Stimulated activated CD4-positive, alpha-beta T cell treated with anti-CD3 and anti-CD28 coated beads, TNF-alpha, amount 100 ng/mL, for 24 hours (primary cell): Measurements from ENCODE around the gene SMIM38.
"Not testable (repeated sequence)": the region's sequence is repeated elsewhere in the genome, so short reads cannot be mapped to it uniquely, and the experiment has no call there.

Experiments used
- DNase-seq, 3 experiments: peaks; one replicate each; pipeline ENCODE4 v3.0.0-alpha.2; 2020; ENCODE audit warnings: low read depth in 3 of 3

The SMIM38 gene

DNA sequence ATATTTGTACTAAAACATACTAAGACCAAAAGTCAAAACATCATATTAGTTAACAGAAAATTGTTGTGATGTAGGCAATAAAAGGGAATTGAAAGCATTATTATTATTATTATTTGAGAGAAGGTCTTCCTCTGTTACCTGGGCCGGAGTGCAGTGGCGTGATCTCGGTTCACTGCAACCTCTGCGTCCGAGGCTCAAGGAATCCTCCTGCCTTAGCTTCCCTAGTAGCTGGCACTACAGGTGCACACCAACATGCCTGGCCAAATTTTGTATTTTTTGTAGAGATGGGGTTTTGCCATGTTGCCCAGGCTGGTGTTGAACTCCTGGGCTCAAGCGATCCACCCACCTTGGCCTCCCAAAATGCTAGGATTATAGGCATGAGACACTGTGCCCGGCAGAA lies 15.6 kb upstream of the SMIM38 start:
- not testable (repeated sequence) for DNase-seq

DNA sequence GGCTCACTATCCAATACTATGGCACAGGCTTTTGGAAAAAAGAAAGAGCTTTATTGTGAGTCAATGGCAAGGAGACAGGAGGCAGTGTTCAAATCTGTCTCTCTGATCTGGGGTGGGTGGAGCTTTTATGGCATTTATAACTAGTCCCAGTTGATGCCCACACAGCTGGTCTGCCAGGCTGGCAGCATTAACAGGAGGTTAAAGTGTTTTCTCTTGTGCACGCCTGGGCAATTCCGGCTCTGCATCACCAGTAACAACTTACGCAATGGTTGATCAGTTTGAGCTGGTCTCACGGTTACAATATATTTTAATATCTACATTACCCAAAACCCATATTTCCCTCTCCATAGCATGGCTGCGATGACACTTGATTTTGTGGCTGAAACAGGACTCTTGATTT lies 15.1 kb upstream of the SMIM38 start:
- no peak for DNase-seq

DNA sequence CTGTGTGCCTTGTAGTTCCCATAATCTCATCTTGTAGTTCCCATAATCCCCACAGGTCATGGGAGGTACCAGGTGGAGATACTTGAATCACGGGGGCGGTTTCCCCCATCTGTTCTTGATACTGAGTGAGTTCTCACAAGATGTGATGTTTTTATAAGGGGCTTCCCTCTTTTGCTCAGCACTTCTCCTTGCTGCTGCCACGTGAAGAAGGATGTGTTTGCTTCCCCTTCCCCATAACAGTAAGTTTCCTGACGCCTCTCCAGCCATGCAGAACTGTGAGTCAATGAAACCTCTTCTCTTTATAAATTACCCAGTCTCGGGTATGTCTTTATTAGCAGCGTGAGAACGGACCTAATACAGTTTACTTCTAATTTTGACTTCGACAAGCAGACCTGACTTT lies 14.0 kb upstream of the SMIM38 start:
- DNase-seq, result no peak

DNA sequence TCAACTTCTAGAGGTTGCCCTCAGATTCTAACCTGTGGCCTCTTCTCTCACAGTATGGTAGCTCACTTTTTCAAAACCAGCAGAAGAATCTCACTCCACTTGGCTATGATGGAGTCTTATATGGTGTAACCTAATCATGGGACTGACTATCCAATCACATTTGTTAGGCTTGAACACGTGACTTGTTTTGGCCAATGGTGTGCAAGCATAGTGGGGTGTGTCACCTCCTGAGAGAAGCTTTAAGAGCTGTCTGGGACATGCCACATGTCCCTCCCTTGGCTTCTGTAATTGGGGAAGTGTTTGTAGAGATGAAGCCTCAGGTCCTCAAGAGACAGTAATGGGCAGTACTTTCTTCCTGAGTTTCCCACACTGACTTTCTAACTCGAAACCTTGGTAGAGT lies 12.8 kb upstream of the SMIM38 start:
- DNase-seq, result no peak

DNA sequence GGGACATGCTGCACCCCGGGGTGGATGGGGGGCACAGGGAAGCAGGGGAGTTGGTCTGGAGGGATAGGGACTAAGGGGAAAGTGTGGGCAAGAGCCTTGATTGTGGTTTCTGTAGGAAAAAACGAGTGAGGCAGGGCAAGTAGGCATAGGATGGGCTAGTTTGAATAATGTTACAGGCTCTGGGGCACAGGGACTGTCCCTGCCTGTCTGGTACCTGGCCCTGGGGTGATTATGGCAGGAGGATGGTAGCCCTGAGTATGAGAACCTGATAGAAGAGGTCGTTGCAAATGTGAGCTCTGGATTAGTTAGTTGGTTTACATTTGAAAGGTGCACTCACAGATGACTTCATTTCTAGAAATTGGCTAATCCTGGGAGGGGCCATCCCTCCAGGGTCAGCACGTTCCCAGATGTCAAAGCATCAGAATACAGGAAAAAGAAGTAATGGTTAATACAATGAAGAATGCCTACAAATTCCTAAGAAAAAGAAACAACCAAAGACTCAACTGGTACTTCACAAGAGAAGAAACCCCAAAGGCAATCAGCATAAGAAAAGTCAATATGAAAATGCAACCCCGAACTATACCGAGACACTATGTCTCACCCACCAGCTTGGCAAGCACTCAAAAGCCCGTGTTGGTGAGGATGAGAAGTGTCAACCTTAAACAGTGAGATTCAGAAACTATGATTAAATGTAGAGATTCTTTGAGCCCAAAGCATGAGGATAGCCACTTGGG lies 11.3 kb upstream of the SMIM38 start:
- no peak for DNase-seq

DNA sequence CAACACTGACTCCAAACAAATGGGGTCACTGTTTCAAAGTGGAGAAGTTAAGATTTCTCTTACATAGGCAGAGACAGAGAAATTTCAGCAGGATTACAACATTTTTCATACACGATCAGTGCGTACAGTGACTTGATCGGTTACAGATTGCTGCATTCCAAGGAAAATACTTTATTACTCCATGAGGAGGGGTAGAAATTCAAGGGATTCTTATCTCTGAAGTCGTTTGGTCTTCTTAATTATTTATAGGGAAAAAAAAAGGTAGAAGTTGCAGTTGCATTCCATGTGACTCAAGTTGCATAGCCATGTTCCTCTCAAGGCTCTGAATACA lies 10.7 kb upstream of the SMIM38 start:
- no peak for DNase-seq

DNA sequence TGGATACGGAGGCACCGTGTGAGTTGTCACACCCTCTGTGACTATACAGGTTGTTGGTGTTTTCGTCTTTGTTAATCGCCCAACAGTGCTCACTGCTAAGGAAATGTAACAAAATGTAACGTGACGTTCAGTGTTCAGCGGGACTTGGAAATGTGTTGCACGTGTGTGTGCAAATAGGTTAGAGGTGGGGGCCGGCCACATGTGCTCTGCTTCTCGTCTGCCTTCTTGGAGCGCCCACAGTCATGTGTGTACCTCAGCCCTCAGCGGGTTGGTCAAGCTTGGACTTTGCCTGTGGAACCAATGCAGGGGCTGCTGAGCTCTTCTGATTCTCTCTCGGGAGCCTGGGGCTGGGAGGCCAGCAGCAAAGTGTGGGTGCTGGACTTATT lies 7.4 kb upstream of the SMIM38 start:
- no peak for DNase-seq

DNA sequence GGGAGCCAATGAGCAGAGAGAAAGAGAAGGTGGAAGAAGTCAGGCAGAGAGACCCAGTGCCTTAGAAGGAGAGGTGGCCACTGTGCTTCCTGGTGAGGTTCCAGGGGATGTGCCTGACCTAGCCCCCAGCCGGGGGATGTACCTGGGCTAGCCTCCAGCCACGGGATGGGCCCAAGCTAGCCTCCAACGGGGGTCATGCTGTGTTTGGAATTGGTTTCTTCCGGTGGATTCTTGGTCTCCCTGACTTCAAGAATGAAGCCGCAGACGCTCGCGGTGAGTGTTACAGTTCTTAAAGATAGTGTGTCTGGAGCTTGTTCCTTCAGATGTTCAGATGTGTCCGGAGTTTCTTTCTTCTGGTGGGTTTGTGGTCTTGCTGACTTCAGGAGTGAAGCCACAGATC lies 6.9 kb upstream of the SMIM38 start:
- DNase-seq, result no peak

DNA sequence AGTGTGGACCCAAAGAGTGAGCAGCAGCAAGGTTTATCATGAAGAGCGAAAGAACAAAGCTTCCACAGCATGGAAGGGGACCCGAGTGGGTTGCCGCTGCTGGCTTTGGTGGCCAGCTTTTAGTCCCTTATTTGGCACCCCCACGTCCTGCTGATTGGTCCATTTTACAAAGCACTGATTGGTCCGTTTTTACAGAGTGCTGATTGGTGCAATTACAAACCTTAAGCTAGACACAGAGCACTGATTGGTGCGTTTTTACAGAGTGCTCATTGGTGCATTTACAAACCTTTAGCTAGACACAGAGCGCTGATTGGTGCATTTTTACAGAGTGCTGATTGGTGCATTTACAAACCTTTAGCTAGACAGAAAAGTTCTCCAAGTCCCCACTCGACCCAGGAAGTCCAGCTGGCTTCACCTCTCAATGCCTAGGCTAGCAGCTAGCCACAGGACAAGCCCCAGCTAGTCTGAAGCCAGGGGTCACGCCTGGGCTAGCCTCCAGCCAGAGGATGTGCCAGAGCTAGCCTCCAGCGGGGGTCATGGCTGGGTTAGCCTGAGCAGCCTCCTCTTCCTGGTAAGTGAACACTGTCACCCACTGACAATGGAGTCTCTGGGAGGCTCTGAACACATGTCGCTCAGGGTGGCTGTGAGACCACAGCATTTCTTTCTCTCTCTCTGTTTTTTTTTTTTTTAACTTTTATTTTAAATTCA lies 6.2 kb upstream of the SMIM38 start:
- not testable (repeated sequence) for DNase-seq

DNA sequence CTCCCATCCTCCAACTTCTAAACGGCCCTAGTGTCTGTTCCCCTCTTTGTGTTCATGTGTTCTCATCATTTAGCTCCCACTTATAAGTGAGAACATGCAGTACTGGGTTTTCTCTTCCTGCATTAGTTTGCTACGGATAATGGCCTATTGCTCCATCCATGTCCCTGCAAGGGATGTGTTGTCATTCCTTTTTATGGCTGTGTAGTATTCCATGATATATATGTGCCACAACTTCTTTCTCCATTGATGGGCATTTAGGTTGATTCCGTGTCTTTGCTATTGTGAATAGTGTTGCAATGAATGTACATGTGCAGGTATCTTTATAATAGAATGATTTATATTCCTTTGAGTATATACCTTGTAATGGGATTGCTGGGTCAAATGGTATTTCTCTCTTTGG lies 5.6 kb upstream of the SMIM38 start:
- no peak for DNase-seq

DNA sequence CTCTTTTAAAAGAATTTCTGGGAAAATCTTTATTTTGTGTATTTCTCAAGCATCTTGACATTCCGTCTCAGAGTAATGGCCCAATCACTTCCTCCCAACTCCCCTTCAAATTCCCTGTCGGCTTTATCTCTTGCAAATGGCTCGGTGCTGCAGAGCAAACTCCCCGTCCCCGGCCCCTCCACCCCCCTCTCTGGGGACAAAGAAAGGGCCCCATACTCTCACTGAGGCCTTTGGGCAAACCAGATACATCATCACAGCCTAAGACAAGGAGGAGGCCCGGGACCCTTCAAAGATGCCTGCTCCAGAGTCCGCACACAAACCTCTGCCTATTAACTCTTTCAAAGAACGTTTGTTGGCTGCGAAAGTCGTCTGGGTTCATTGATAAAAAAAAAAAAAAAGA lies 3.9 kb upstream of the SMIM38 start:
- no peak for DNase-seq

DNA sequence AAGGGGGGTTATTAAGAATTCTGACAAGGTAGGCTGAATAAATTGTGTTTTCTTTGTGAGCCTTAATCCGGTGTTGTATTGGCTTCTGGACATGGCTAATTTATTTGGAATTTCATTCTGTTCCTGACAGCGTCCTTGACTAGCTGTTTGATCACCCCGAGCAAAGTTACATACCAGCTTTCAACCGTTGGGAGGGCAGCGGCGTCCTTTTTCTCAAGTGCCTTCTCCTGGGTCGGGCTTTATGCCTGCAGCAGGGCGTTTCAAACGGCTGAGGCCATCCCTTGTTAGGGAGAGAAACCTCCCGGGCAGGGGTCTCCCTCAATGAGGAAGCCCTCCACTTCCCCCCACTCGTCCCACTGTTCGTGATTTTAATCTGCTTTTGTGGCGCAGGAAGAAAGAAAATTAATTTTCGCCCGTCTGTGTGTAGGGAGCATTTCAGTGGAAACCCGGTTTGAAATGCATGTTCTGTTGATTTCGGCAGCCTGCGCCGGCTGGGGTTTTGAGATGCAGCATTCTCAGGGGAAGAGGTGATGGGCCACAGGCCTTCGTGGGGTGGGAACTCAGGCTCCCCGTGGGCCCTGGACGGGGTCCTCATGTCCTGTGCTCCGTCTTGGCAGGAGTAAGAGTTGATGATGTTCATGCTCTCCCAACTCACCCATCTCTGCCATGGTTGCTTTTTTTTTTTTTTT lies 2.9 kb upstream of the SMIM38 start:
- no peak for DNase-seq

DNA sequence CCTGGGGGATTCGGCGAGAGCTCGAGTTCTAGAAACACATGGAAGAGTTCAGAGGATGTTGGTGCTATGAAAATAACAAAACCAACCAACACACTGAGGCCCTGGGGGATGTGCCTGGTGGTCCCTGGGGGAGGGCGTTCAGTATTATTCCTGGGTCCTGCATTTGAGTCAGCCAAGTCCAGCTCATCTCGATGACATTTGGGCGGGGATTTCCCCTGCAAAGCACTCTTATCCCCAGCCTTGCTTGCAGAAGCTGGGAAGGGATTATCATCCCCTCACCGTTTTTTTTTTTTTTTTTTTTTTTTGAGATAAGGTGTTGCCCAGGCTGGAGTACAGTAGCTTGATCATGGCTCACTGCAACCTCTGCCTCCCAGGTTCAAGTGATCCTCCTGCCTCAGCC lies 2.1 kb upstream of the SMIM38 start:
- DNase-seq, result no peak

DNA sequence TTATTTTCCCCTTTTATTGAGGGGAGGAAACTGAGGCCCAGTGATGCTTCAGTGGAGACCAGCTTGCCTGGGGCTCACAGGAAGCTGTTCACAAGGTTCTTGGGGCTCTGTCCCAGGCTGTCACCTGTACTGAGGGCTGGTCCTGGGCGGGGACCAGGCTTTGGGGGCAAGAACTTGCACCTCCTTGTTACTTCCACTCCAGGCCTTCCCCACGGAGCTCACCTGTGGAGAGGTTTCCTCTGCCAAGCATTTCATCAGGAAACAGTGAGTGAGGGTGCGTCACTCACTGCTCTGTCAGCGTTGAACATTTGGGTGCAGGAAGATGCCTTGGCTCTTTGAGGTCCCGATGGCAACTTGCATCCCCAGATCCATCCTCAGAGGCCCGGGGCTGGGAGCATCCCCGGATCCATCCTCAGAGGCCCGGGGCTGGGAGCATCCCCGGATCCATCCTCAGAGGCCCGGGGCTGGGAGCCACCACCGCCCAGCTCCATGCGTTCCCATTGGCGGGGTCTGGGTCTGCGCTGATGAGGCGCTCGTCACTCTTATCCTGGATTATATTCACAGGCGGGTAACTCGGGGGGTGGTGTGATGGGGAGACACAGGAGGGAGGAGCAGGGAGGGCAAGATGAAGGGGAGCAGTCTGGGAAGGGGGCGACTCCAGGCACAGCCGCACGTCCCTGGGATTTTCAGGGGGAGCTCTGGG lies 1.4 kb upstream of the SMIM38 start:
- DNase-seq, result no peak

DNA sequence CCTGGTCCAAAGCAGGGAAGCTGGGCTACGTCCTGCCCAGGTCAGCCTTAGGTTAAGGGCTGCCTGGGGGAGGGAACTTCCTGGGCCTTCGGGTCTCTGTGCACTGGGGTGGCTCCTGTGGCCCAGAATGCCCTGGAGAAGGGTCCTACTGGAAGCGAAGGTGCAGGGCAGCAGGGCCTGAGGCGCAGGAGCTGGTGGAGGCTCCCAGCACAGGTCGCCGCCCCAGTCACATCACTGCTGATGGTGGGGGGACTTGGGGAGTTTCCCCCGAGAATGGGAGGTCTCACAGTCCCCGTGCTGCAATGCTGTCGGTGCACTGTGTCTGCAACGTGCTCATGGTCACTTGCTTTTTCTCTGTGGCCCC lies 815 bp upstream of the SMIM38 start:
- no peak for DNase-seq

DNA sequence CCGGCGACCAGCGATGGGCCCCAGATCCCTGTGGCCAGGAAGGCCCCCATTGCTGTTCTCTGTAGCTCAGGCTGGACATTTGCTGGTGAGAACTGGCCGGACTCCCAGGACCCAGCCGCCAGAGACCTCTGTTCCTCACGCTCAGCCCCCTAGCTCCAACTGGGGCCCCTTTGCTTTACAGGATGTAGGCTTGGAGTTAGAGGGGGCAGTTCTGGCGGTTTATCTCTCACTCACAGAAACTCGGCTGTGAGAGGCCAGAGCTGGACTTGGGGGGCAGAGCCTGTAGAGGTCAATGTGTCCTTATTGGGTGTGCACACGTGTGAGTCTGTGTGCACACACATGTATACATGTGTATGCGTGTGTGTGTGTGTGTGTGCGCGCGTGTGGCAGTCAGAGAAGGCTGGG lies 502 bp downstream of the SMIM38 start:
- DNase-seq, result no peak

DNA sequence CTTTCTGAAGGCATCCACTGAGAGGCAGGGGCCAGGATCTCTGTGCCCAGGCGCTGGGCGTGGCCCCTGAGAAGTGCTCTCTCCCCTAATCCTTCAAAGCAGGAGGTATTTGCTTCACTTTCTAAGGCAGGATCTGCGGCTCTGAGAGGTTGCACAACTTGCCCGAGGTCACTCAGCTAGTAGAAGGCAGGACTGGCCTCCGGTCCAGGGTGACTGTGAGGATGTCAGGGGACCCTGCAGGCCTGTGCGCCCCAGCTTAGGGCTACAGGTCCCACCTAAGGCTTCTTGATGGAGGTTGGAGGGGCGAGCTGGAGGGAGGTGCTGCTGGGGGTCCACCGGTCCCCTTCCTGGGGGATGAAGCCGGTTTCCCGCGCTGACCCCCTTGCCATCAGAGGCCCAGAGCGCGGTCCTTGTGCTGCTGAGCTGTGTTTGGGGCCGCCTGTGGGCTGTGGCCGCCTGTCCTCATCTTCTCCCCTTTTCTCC lies 979 bp downstream of the SMIM38 start:
- no peak for DNase-seq

DNA sequence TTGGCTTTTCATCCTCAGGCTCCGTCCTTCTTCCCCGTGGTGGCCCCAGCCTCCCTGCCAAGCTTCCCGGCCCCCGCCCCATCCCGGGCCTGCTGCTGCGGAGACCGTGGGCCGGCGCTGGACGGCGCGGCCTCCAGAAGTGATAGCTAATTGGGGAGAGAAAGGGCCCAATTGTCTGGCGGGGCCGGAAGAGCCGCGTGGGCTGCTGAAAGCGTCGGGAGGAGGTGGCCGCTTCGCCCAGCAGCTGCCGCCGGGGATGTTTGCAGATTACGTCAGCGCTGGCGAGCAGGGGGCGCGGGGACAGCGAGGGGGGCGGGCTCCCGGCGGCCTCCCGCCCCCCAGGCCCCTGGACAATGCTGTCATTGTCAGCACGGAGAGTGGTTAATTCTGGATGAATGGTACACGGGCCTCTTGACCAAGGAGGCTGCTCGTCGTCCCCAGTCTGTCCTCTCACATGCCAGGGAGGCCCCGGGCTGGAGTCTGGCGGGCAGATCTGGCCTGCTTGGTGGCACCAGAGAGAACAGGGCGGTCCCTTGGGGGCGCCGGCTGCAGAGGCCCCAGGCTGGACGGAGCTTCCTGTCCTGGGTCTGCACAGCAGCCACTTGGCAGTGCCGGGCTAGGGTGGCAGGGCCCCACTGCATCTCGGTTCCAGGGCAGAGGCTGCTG lies 1.6 kb downstream of the SMIM38 start:
- no peak for DNase-seq

DNA sequence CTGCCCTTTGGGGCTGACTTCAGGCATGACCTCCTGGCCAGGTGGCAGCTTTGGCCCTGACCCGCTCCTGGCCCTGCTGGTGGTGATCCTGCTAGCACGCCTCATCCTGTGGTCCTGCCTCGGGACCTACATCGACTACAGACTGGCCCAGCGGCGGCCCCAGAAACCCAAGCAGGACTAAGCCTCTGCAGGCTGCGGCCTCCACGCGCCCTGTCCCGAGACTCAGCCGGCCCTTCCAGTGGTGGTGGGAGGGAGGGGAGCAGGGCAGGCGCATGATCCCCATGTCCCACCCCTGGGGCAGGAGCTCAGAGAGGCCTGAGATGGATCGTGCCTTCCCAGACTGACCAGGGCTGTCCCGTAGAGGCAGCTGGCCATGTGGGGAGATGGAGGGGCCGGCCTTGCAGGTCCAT lies 2.1 kb downstream of the SMIM38 start:
- DNase-seq, result no peak

DNA sequence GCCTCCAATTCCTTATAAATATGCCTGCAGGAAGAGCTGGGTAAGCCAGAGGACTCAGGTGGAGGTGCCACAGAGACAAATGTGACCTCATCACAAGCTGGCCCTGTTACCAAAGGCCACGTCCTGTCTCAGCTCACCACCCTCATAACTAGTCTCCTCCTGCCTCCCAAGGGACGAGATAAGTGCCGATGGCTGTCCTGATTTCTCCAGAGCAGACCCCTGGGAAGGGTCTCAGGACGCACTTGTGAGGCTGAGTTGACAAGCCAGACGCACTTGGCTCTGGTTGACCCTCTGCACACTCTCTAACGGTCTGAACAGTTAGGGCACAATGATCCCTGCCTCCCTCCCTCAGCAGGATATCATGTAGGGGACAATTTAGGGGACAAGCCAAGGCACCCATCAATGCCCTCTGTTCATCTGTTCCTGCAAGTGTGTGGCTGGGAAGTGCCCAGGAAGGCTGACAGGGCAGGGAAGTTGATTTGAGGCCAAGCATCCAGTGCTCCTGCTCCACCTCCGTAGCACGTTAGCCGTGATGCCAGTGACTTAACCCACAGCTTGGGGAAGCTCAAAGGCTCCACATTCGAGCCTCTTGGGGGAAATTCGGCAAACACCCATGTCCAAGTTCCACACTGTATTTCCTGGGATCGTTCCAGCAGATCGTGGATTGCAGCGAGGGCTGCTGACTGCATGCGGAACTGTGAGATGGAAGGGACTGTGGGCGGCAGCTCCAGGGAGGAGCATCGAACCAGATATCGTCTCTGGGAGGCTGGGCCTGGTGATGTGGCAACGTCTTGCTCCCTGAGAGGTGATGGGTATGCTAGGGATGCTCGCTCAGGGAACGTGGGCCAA lies 2.8 kb downstream of the SMIM38 start:
- DNase-seq, result no peak
